Activated CD4-positive, alpha-beta T cell treated with anti-CD3 and anti-CD28 coated beads for 48 hours (primary cell): ENCODE data around the gene LONP2.
"Not testable (repeated sequence)": the region's sequence is repeated elsewhere in the genome, so short reads cannot be mapped to it uniquely, and the experiment has no call there.

ENCODE experiments used
- DNase-seq: peaks from one replicate; pipeline ENCODE4 v3.0.0-alpha.2; 2020

Gene LONP2

GRCh38 chr16:48291754-48292153 is 47.7 kb downstream of the LONP2 start:
- no peak for DNase-seq

- DNase-seq: no peak
Observed at GRCh38 chr16:48292452-48292851, 48.4 kb downstream of the LONP2 start.

- DNase-seq: no peak
Observed at GRCh38 chr16:48294724-48295123, 50.6 kb downstream of the LONP2 start.

- no peak for DNase-seq
Observed at GRCh38 chr16:48295488-48296281, 51.6 kb downstream of the LONP2 start.

GRCh38 chr16:48299471-48299870 is 55.4 kb downstream of the LONP2 start:
- no peak for DNase-seq

GRCh38 chr16:48300391-48300856 is 56.3 kb downstream of the LONP2 start:
- DNase-seq: no peak

- no peak for DNase-seq
Observed at GRCh38 chr16:48308535-48308934, 64.4 kb downstream of the LONP2 start.

- DNase-seq: no peak
Observed at GRCh38 chr16:48310908-48311641, 67.0 kb downstream of the LONP2 start.

GRCh38 chr16:48313905-48314304 is 69.8 kb downstream of the LONP2 start:
- DNase-seq: not testable (repeated sequence)

GRCh38 chr16:48317026-48317425 is 72.9 kb downstream of the LONP2 start:
- DNase-seq: no peak

GRCh38 chr16:48317614-48318315 is 73.7 kb downstream of the LONP2 start:
- DNase-seq: peak; percentile 25

- peak; percentile 6 for DNase-seq
Observed at GRCh38 chr16:48318630-48319029, 74.5 kb downstream of the LONP2 start.

GRCh38 chr16:48321317-48322036 is 77.4 kb downstream of the LONP2 start:
- DNase-seq: peak; percentile 36

GRCh38 chr16:48323783-48324775 is 80.0 kb downstream of the LONP2 start:
- no peak for DNase-seq

GRCh38 chr16:48326915-48327314 is 82.8 kb downstream of the LONP2 start:
- DNase-seq: no peak

- no peak for DNase-seq
Observed at GRCh38 chr16:48329138-48329537, 85.0 kb downstream of the LONP2 start.

GRCh38 chr16:48330189-48330840 is 86.2 kb downstream of the LONP2 start:
- DNase-seq: no peak

- no peak for DNase-seq
Observed at GRCh38 chr16:48330841-48331192, 86.7 kb downstream of the LONP2 start.

- DNase-seq: no peak
Observed at GRCh38 chr16:48332978-48333377, 88.9 kb downstream of the LONP2 start.

- no peak for DNase-seq
Observed at GRCh38 chr16:48334325-48334724, 90.2 kb downstream of the LONP2 start.

GRCh38 chr16:48335961-48336360 is 91.9 kb downstream of the LONP2 start:
- DNase-seq: no peak
